HK-2 (cell line): ENCODE measurements around the gene TFB1M.
"Not testable (repeated sequence)": the region's sequence is repeated elsewhere in the genome, so short reads cannot be mapped to it uniquely, and the experiment has no call there.

ENCODE experiments used
- DNase-seq: peaks from one replicate; pipeline ENCODE4 v3.0.0-alpha.2; 2018; ENCODE audit not compliant: unreplicated experiment

The TFB1M gene

GRCh38 chr6:155235087-155235486 is 79.2 kb downstream of the TFB1M start:
- DNase-seq: no peak

GRCh38 chr6:155234687-155235086 is 79.6 kb downstream of the TFB1M start:
- DNase-seq: no peak

DNA sequence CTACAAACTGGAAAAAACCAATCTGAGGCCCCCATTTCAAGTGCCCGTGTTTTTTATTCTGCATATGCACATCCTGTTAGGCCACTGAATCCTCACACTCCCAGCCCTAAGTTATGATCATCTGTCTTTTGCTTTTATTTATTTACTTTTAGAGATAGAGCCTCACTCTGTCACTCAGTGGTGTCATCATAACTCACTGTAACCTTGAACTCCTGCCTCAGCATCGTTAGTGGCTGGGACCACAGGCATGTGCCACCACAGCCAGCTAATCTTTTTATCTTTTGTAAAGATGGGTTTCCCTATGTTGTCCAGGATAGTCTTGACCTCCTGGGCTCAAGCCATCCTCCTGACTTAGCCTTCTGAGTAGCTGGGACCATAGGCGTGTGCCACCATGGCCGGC is 80.1 kb downstream of the TFB1M start:
- DNase-seq: no peak

GRCh38 chr6:155232848-155233247 is 81.4 kb downstream of the TFB1M start:
- DNase-seq: no peak

- DNase-seq: not testable (repeated sequence)
These were observed 83.3 kb downstream of the TFB1M start for GRCh38 chr6:155230975-155231374.

GRCh38 chr6:155228546-155229166 is 85.6 kb downstream of the TFB1M start:
- DNase-seq: no peak

GRCh38 chr6:155227046-155227445 is 87.2 kb downstream of the TFB1M start:
- DNase-seq: no peak

DNA sequence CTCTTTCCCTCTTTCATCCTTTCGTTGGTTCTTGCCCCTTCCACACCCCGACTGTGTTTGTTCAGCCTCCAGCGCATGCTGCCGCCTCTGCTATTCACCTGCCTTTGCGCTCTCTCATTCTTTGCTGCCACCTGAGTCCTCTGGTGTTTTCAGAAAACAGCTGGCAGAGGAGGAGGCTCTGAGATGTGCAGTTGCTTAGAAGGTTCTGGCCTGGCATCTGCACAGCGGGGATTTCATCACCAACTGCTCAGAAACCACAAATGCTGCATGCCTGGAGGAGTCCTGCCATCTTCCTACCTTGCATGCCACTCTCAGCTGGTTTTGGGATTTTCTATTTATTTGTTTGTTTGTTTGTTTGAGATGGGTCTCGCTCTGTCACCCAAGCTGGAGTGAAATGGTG is 89.7 kb downstream of the TFB1M start:
- no peak for DNase-seq

- DNase-seq: peak; percentile 40
These were observed 90.4 kb downstream of the TFB1M start for GRCh38 chr6:155223646-155224451.

- no peak for DNase-seq
These were observed 91.8 kb downstream of the TFB1M start for GRCh38 chr6:155222506-155222905.

DNA sequence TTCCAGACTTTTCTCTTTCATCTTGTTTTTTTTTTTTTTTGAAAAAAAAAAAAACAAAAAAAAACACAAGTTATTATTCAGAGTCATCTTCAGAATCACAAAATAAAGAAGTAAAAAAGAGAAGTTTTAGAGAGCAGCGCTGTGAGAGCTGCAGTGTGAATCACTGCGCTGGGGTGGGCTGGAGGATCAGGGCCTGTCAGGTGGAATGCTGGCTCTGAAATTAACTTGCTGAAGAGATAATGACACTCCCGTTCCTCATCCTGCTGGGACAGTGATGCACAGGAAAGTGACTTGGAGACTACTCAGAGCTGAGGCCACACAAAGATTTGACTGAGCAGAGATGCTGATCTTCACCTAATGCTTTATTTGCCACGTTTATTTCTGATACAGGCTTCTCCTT is 93.2 kb downstream of the TFB1M start:
- no peak for DNase-seq

DNA sequence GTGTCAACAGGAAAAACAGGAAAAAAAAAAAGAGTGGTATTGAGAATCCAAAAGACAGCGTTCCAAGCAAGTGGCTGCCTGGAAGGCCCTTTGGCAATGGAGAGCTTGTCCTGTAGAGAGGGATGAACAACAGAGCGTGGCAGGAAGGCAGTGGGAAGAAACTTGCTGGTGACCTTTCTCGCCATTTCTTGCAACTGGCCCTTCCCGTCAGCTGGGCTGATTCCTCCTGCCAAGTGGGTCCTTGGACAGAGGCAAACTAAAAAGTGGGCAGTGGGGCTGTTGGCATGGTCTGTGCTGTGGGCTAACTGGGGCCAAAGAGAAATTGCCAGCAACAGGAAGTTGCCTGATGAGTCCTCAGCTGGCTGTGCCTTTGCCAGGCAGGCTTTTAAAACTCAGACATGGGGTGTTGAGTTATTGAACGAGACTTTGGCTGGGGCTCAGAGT is 94.4 kb downstream of the TFB1M start:
- no peak for DNase-seq

DNA sequence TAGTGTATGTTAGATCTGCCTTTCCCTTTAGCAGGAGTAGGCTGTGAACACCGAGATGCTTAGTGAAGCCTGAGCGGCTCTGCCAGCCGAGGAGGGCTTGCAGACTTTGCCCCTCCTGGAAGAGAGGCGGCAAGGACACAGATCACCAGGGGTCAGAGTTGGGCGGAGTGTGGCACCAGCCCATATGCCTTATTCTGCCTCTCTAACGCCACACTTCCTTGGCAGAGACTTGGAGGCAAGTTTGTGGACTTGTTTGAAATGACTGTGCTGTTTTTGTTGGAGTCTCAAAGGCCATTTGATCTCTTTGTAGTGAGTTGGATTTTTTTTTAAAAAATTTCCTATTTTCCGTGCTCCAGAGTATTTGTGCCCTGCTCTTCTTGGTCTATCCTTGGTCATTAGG is 95.0 kb downstream of the TFB1M start:
- DNase-seq: no peak

DNA sequence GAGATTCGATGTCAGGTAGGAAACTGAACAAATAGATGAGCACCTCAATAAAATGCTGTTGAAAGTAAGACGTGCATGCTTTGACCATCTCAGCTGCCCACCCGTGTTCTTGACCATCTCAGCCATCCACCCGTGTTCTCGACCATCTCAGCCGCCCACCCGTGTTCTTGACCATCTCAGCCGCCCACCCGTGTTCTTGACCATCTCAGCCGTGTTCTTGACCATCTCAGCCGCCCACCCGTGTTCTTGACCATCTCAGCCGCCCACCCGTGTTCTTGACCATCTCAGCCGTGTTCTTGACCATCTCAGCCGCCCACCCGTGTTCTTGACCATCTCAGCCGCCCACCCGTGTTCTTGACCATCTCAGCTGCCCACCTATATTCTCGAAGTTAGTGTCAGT is 95.6 kb downstream of the TFB1M start:
- DNase-seq: not testable (repeated sequence)

GRCh38 chr6:155216312-155217046 is 97.8 kb downstream of the TFB1M start:
- DNase-seq: no peak

GRCh38 chr6:155215906-155216305 is 98.4 kb downstream of the TFB1M start:
- DNase-seq: no peak

GRCh38 chr6:155213611-155214372 is 100.5 kb downstream of the TFB1M start:
- DNase-seq: no peak

- DNase-seq: no peak
These were observed 101.5 kb downstream of the TFB1M start for GRCh38 chr6:155212616-155213380.

- no peak for DNase-seq
These were observed 102.2 kb downstream of the TFB1M start for GRCh38 chr6:155212106-155212505.

- DNase-seq: no peak
These were observed 107.1 kb downstream of the TFB1M start for GRCh38 chr6:155207223-155207622.
